ENCODE data around the gene CRYM.

GRCh38 chr16:21228361-21228872 is 49.7 kb downstream of the CRYM start:
- no peak for TF ChIP-seq CTCF (IDR thresholded peaks at IDR 0.05; ENCODE audit: insufficient read depth, low read length, poor library complexity, severe bottlenecking)
- no peak for TF ChIP-seq EZH2phosphoT487 (conservative IDR thresholded peaks at IDR 0.05; ENCODE audit: low read length)
